Cardiac fibroblast (primary cell): ENCODE data around the gene PRICKLE2.

ENCODE experiments used
- DNase-seq, 2 donors: peaks; one replicate each; pipeline versions ENCODE4 v3.0.0 to v3.0.0-alpha.2; 2010; ENCODE audit warnings: low read depth in 2 of 2
- H3K4me3 ChIP-seq, 2 donors: replicated peaks in 1 of 2; 1 replicate in 1 of 2; 2 replicates in 1 of 2; pipeline ENCODE4 v1.5.1; 2011; ENCODE audit warnings: low read depth in 2 of 2, low read length in 2 of 2, mild to moderate bottlenecking in 2 of 2, moderate library complexity in 1 of 2
- CTCF ChIP-seq: IDR thresholded peaks from one replicate; pipeline ENCODE4 v1.5.1; 2011; ENCODE audit warnings: low read depth, mild to moderate bottlenecking, low read length, inconsistent platforms

PRICKLE2 gene

GRCh38 chr3:64268926-64269325, 43.7 kb upstream of the PRICKLE2 start:
- no peak for DNase-seq
- H3K4me3 ChIP-seq = no peak overlapping the region
- TF ChIP-seq CTCF = no peak

GRCh38 chr3:64267721-64268604, 42.7 kb upstream of the PRICKLE2 start:
- TF ChIP-seq CTCF = no peak
- DNase-seq = peak; percentile 77 to 81
- peak overlapping the region; percentile 75 to 77 for H3K4me3 ChIP-seq

- peak; percentile 30 to 49 for DNase-seq
- peak overlapping the region; percentile 75 to 77 for H3K4me3 ChIP-seq
- no peak for TF ChIP-seq CTCF
Observed at GRCh38 chr3:64266983-64267382, 41.7 kb upstream of the PRICKLE2 start.

- peak overlapping the region; percentile 75 to 77 for H3K4me3 ChIP-seq
- DNase-seq = peak; percentile 91 to 96
- no peak for TF ChIP-seq CTCF
Observed at GRCh38 chr3:64266065-64266931, 41.0 kb upstream of the PRICKLE2 start.

GRCh38 chr3:64265646-64266045, 40.4 kb upstream of the PRICKLE2 start:
- peak overlapping the region; percentile 52 to 77 for H3K4me3 ChIP-seq
- no peak for DNase-seq
- no peak for TF ChIP-seq CTCF

GRCh38 chr3:64264501-64265109, 39.3 kb upstream of the PRICKLE2 start:
- peak; percentile 31 to 46 for DNase-seq
- peak overlapping the region in 1 of 2 donors; percentile 52 for H3K4me3 ChIP-seq
- TF ChIP-seq CTCF = no peak
